Mammary epithelial cell (primary cell): Measurements from ENCODE around the gene IKBKE.

Experiments used
- EZH2 ChIP-seq: IDR thresholded peaks from 2 replicates; pipeline ENCODE4 v1.6.1; 2012; ENCODE audit warnings: low read length, inconsistent platforms, borderline replicate concordance
- TF ChIP-seq, protein P1 (sequence below), 2 donors: IDR thresholded peaks in 1 of 2; conservative IDR thresholded peaks in 1 of 2; 2 replicates each; pipeline ENCODE4 v1.5.1; 2011 to 2012; ENCODE audit warnings: inconsistent platforms in 2 of 2, low read length in 2 of 2, mild to moderate bottlenecking in 2 of 2, control low read depth in 1 of 2, low read depth in 1 of 2; ENCODE audit not compliant: insufficient read depth in 1 of 2; ENCODE audit errors: extremely low read depth in 1 of 2

DNA sequence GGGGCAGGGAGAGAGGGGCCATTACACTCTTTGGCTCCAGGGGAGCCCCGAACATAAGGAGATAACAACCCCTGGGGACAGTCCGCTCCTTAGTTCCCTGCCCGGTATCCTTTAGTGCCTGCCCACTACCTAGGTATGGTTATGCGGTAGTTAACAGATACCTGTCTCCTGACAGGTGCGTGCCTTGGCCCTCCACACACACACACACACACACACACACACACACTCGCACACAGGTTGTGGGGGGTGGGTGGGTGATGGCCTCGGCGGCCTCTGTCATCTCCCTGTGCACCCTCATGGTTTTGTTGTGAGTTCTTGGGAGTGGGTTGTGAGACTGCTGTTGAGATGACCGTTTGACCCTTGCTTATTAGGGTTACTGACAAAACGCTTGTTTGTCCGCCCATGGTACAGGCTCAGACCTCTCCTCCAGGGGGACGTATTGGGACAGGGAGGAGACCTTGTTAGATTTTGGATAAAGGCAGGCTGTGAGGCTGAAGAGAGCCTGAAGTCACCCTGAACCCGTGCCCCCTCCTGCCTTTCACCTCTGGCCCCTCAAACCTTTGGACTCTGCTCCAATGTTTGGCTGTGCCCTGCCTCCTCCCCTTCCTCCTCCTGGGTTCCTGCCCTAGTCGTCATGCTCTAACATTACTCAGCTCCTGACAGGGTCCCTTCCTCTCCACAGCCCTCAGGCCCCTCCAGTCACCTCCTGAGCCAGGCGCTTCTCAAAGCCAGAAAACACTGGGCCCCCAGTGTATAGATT is 38.0 kb downstream of the IKBKE start:
- TF ChIP-seq, protein P1, sequence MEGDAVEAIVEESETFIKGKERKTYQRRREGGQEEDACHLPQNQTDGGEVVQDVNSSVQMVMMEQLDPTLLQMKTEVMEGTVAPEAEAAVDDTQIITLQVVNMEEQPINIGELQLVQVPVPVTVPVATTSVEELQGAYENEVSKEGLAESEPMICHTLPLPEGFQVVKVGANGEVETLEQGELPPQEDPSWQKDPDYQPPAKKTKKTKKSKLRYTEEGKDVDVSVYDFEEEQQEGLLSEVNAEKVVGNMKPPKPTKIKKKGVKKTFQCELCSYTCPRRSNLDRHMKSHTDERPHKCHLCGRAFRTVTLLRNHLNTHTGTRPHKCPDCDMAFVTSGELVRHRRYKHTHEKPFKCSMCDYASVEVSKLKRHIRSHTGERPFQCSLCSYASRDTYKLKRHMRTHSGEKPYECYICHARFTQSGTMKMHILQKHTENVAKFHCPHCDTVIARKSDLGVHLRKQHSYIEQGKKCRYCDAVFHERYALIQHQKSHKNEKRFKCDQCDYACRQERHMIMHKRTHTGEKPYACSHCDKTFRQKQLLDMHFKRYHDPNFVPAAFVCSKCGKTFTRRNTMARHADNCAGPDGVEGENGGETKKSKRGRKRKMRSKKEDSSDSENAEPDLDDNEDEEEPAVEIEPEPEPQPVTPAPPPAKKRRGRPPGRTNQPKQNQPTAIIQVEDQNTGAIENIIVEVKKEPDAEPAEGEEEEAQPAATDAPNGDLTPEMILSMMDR (conservative IDR thresholded peaks at IDR 0.05 in 1 of 2, IDR thresholded peaks at IDR 0.05 in 1 of 2; ENCODE audit: extremely low read depth in 1 of 2, insufficient read depth in 1 of 2, low read depth in 1 of 2, low read length in 2 of 2) = no peak
- no peak for TF ChIP-seq EZH2
